Measurements from ENCODE around the gene CELF2. TPM values are rescaled to one million over a fixed set of nuclear protein-coding genes. Genes with fewer than 3 reads are reported as not detected.

The CELF2 gene
- total RNA-seq, 4 donors from 2014 or later, result 106 to 127 (median 120) TPM

- Histone ChIP-seq H3K27ac (no peak overlapping the region), H3K9me3 (no peaks in the 10 kb centered on the region), H3K36me3 (no peaks in the 10 kb centered on the region), H3K4me1 (no peaks in the 10 kb centered on the region), H3K27me3 (no peaks in the 10 kb centered on the region), H3K4me3 (no peak overlapping the region)
- WGBS, 2 donors, result 91 to 95% methylated on average over 8 to 9 of the region's 9 CpGs
- TF ChIP-seq POLR2A (IDR thresholded peaks at IDR 0.05) (no peak), EP300 (IDR thresholded peaks at IDR 0.05) (no peak), CTCF (IDR thresholded peaks at IDR 0.05) (no peak)
- no peak for DNase-seq (ENCODE audit: low spot score in 2 of 2)
Observed at GRCh38 chr10:11367505-11367904, 349.8 kb downstream of the CELF2 start.

- Histone ChIP-seq H3K9me3 (no peaks in the 10 kb centered on the region), H3K27ac (no peak overlapping the region), H3K4me1 (no peaks in the 10 kb centered on the region), H3K27me3 (no peaks in the 10 kb centered on the region), H3K4me3 (no peak overlapping the region), H3K36me3 (no peaks in the 10 kb centered on the region)
- DNase-seq (ENCODE audit: low spot score in 2 of 2), result no peak
- 68 to 77% methylated on average over 11 of the region's 11 CpGs for WGBS, 2 donors
- TF ChIP-seq POLR2A (IDR thresholded peaks at IDR 0.05) (no peak), EP300 (IDR thresholded peaks at IDR 0.05) (no peak), CTCF (IDR thresholded peaks at IDR 0.05) (no peak)
Observed at GRCh38 chr10:11373717-11374171, 356.1 kb downstream of the CELF2 start.

- Histone ChIP-seq H3K27me3 (no peaks in the 10 kb centered on the region), H3K9me3 (no peaks in the 10 kb centered on the region), H3K4me3 (no peak overlapping the region), H3K27ac (no peak overlapping the region), H3K4me1 (no peaks in the 10 kb centered on the region), H3K36me3 (no peaks in the 10 kb centered on the region)
- WGBS, 2 donors, result 82 to 88% methylated on average over 3 of the region's 3 CpGs
- DNase-seq (ENCODE audit: low spot score in 2 of 2), result no peak
- TF ChIP-seq POLR2A (IDR thresholded peaks at IDR 0.05) (no peak), CTCF (IDR thresholded peaks at IDR 0.05) (no peak), EP300 (IDR thresholded peaks at IDR 0.05) (no peak)
Observed at GRCh38 chr10:11377267-11377666, 359.6 kb downstream of the CELF2 start.

GRCh38 chr10:11378835-11379234, 361.2 kb downstream of the CELF2 start:
- no peaks in the 10 kb centered on the region for H3K27me3 ChIP-seq
- no peaks in the 10 kb centered on the region for H3K36me3 ChIP-seq
- no peak overlapping the region for H3K4me3 ChIP-seq
- WGBS, 2 donors, result 49 to 57% methylated on average over 6 of the region's 6 CpGs
- DNase-seq (ENCODE audit: low spot score in 2 of 2), result no peak
- TF ChIP-seq POLR2A (IDR thresholded peaks at IDR 0.05) (no peak), EP300 (IDR thresholded peaks at IDR 0.05) (no peak), CTCF (IDR thresholded peaks at IDR 0.05) (no peak)
- no peak overlapping the region for H3K27ac ChIP-seq
- H3K4me1 ChIP-seq, result no peaks in the 10 kb centered on the region
- H3K9me3 ChIP-seq, result no peaks in the 10 kb centered on the region

GRCh38 chr10:11379771-11380170, 362.1 kb downstream of the CELF2 start:
- DNase-seq (ENCODE audit: low spot score in 2 of 2), result no peak
- no peak for TF ChIP-seq POLR2A (IDR thresholded peaks at IDR 0.05)
- no peak for TF ChIP-seq EP300 (IDR thresholded peaks at IDR 0.05)
- TF ChIP-seq CTCF (IDR thresholded peaks at IDR 0.05), result no peak
- no peak overlapping the region for H3K27ac ChIP-seq
- H3K9me3 ChIP-seq, result no peaks in the 10 kb centered on the region
- H3K27me3 ChIP-seq, result no peaks in the 10 kb centered on the region
- H3K4me3 ChIP-seq, result no peak overlapping the region
- no peaks in the 10 kb centered on the region for H3K36me3 ChIP-seq
- 91 to 97% methylated on average over 15 to 17 of the region's 17 CpGs for WGBS, 2 donors
- no peaks in the 10 kb centered on the region for H3K4me1 ChIP-seq
